Measurements from ENCODE around the gene COL4A6.

Gene COL4A6

DNA sequence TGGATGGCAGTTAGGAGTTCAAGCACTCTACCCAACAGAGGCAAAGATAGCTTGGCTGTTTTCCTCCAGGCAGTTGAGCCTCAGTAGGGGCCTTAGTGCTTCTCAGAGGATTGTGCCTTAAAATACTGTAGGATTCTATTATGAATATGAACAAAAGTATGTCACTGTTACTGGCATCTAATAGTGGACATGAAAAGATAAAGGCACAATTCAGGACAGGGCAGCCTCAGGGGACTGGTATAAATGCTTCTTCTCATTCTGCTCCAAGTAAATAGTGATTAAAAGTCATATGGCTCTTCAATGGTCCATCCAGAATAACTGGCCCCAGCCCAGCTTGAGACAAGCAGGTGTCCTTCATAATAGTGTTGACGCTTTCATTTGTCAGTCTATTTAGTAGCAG, 17.7 kb downstream of the COL4A6 start:
- Histone ChIP-seq H2AK5ac (ENCODE audit: low read length, severe bottlenecking) (no peak overlapping the region), H2BK120ac (ENCODE audit: low read depth, low read length) (no peak overlapping the region), H2BK5ac (ENCODE audit: low read depth, low read length, poor library complexity, severe bottlenecking) (no peak overlapping the region), H3K4me1 (ENCODE audit: control insufficient read depth, insufficient read depth, low read depth, low read length) (no peaks in the 10 kb centered on the region), H3K14ac (ENCODE audit: low read length in 2 of 2) (no peak overlapping the region), H3K36me3 (ENCODE audit: control insufficient read depth in 1 of 2, insufficient read depth in 2 of 2, low read depth in 1 of 2, low read length in 2 of 2) (no peaks in the 10 kb centered on the region), H4K91ac (ENCODE audit: low read length) (no peak overlapping the region), H3K4me2 (ENCODE audit: low read length, poor library complexity, severe bottlenecking) (no peak overlapping the region), H3K23ac (ENCODE audit: low read length in 2 of 2) (no peak overlapping the region), H2AFZ (ENCODE audit: low read depth, low read length) (no peak overlapping the region), H3K9me3 (ENCODE audit: control insufficient read depth, low read length) (no peaks in the 10 kb centered on the region), H2BK15ac (ENCODE audit: low read depth, poor library complexity, severe bottlenecking) (no peak overlapping the region), H4K8ac (ENCODE audit: low read length) (no peak overlapping the region), H3K4ac (ENCODE audit: low read depth in 1 of 2, low read length in 2 of 2) (no peak overlapping the region), H3K4me3 (ENCODE audit: insufficient read depth in 1 of 2, low read depth in 1 of 2, low read length in 2 of 2) (no peak overlapping the region), H3K79me1 (replicated peaks; ENCODE audit: low read length, poor library complexity, severe bottlenecking) (no peaks in the 10 kb centered on the region), H3K27me3 (ENCODE audit: control insufficient read depth in 1 of 2, insufficient read depth in 1 of 2, low read length in 2 of 2) (peaks cover 0 to 15% of the 10 kb centered on the region in 2 experiments), H3K18ac (ENCODE audit: low read depth in 1 of 2, low read length in 2 of 2) (no peak overlapping the region), H2BK12ac (ENCODE audit: low read length in 2 of 2) (no peak overlapping the region), H3K27ac (ENCODE audit: low read length, poor library complexity, severe bottlenecking) (no peak overlapping the region), H3K9ac (ENCODE audit: low read length) (no peak overlapping the region)
- WGBS = 100% methylated on average over 1 of the region's 1 CpG
- no peak for DNase-seq

DNA sequence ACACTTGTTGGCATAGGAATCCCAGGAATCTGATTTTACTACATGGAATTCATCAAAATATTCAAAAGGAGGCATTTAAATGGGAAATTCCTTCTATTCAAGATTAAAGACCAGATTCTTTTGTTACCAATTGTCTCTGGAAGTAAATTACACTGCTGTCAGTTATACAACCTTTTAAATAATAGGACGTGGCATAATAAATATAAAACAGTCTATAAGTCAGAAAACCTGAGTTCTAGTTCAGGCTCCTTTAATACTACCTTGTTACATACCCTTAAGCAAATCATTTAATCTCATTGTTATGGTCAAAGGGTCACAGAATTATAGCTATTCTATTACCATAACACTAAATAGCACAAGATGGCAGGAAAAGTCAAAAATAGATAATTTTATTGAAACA, 18.8 kb downstream of the COL4A6 start:
- Histone ChIP-seq H3K23ac (ENCODE audit: low read length in 2 of 2) (no peak overlapping the region), H4K91ac (ENCODE audit: low read length) (no peak overlapping the region), H2AK5ac (ENCODE audit: low read length, severe bottlenecking) (no peak overlapping the region), H3K14ac (ENCODE audit: low read length in 2 of 2) (no peak overlapping the region), H2BK15ac (ENCODE audit: low read depth, poor library complexity, severe bottlenecking) (no peak overlapping the region), H2BK5ac (ENCODE audit: low read depth, low read length, poor library complexity, severe bottlenecking) (no peak overlapping the region), H3K27me3 (ENCODE audit: control insufficient read depth in 1 of 2, insufficient read depth in 1 of 2, low read length in 2 of 2) (peaks cover 0 to 20% of the 10 kb centered on the region in 2 experiments), H3K27ac (ENCODE audit: low read length, poor library complexity, severe bottlenecking) (no peak overlapping the region), H2BK12ac (ENCODE audit: low read length in 2 of 2) (no peak overlapping the region), H3K4me3 (ENCODE audit: insufficient read depth in 1 of 2, low read depth in 1 of 2, low read length in 2 of 2) (no peak overlapping the region), H3K18ac (ENCODE audit: low read depth in 1 of 2, low read length in 2 of 2) (no peak overlapping the region), H3K4me2 (ENCODE audit: low read length, poor library complexity, severe bottlenecking) (no peak overlapping the region), H3K36me3 (ENCODE audit: control insufficient read depth in 1 of 2, insufficient read depth in 2 of 2, low read depth in 1 of 2, low read length in 2 of 2) (no peaks in the 10 kb centered on the region), H2AFZ (ENCODE audit: low read depth, low read length) (no peak overlapping the region), H3K79me1 (replicated peaks; ENCODE audit: low read length, poor library complexity, severe bottlenecking) (no peaks in the 10 kb centered on the region), H3K9me3 (ENCODE audit: control insufficient read depth, low read length) (no peaks in the 10 kb centered on the region), H3K9ac (ENCODE audit: low read length) (no peak overlapping the region), H3K4me1 (ENCODE audit: control insufficient read depth, insufficient read depth, low read depth, low read length) (no peaks in the 10 kb centered on the region), H2BK120ac (ENCODE audit: low read depth, low read length) (no peak overlapping the region), H3K4ac (ENCODE audit: low read depth in 1 of 2, low read length in 2 of 2) (no peak overlapping the region), H4K8ac (ENCODE audit: low read length) (no peak overlapping the region)
- DNase-seq = no peak
- WGBS = no CpG with 5 or more reads among the region's 1 CpG

DNA sequence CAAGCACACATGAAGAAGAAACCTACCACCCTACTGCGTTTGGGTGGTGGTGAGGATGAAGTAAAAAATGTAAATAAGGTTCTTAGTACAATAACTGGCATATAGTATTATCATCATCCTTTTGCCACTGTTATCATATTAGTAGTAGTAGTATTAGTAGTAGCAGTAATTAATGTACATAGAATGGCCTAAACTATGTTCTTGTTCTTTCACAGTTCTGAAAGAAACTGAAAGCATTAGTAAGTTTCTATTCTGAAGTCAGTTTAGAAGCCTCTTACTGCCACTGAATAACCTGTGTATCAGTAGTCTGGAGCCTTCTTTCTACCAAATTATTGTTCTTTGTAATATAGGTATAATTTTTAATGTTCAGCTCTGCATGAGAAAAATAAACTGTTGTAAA, 21.0 kb downstream of the COL4A6 start:
- no peaks in the 10 kb centered on the region for H3K4me1 ChIP-seq (ENCODE audit: control insufficient read depth, insufficient read depth, low read depth, low read length)
- H3K9me3 ChIP-seq (ENCODE audit: control insufficient read depth, low read length) = no peaks in the 10 kb centered on the region
- no peak overlapping the region for H2BK120ac ChIP-seq (ENCODE audit: low read depth, low read length)
- H3K4me3 ChIP-seq (ENCODE audit: insufficient read depth in 1 of 2, low read depth in 1 of 2, low read length in 2 of 2) = no peak overlapping the region
- H2BK12ac ChIP-seq (ENCODE audit: low read length in 2 of 2) = no peak overlapping the region
- no peak overlapping the region for H3K23ac ChIP-seq (ENCODE audit: low read length in 2 of 2)
- H3K4me2 ChIP-seq (ENCODE audit: low read length, poor library complexity, severe bottlenecking) = no peak overlapping the region
- no peak overlapping the region for H4K8ac ChIP-seq (ENCODE audit: low read length)
- no peak overlapping the region for H3K27ac ChIP-seq (ENCODE audit: low read length, poor library complexity, severe bottlenecking)
- no peaks in the 10 kb centered on the region for H3K36me3 ChIP-seq (ENCODE audit: control insufficient read depth in 1 of 2, insufficient read depth in 2 of 2, low read depth in 1 of 2, low read length in 2 of 2)
- no peaks in the 10 kb centered on the region for H3K79me1 ChIP-seq (replicated peaks; ENCODE audit: low read length, poor library complexity, severe bottlenecking)
- no peak overlapping the region for H3K4ac ChIP-seq (ENCODE audit: low read depth in 1 of 2, low read length in 2 of 2)
- DNase-seq = no peak
- no peak overlapping the region for H2AFZ ChIP-seq (ENCODE audit: low read depth, low read length)
- H3K27me3 ChIP-seq (ENCODE audit: control insufficient read depth in 1 of 2, insufficient read depth in 1 of 2, low read length in 2 of 2) = peaks cover 0 to 12% of the 10 kb centered on the region in 2 experiments
- no peak overlapping the region for H2AK5ac ChIP-seq (ENCODE audit: low read length, severe bottlenecking)
- H3K18ac ChIP-seq (ENCODE audit: low read depth in 1 of 2, low read length in 2 of 2) = no peak overlapping the region
- H2BK15ac ChIP-seq (ENCODE audit: low read depth, poor library complexity, severe bottlenecking) = no peak overlapping the region
- WGBS = no CpG with 5 or more reads among the region's 1 CpG
- H2BK5ac ChIP-seq (ENCODE audit: low read depth, low read length, poor library complexity, severe bottlenecking) = no peak overlapping the region
- no peak overlapping the region for H3K9ac ChIP-seq (ENCODE audit: low read length)
- H4K91ac ChIP-seq (ENCODE audit: low read length) = no peak overlapping the region
- no peak overlapping the region for H3K14ac ChIP-seq (ENCODE audit: low read length in 2 of 2)

GRCh38 chrX:108415891-108416290, 22.3 kb downstream of the COL4A6 start:
- H2BK15ac ChIP-seq (ENCODE audit: low read depth, poor library complexity, severe bottlenecking) = no peak overlapping the region
- H3K27ac ChIP-seq (ENCODE audit: low read length, poor library complexity, severe bottlenecking) = no peak overlapping the region
- no peak overlapping the region for H2BK12ac ChIP-seq (ENCODE audit: low read length in 2 of 2)
- H3K4ac ChIP-seq (ENCODE audit: low read depth in 1 of 2, low read length in 2 of 2) = no peak overlapping the region
- H3K9ac ChIP-seq (ENCODE audit: low read length) = no peak overlapping the region
- 75% methylated on average over 2 of the region's 2 CpGs for WGBS
- peak; percentile 28 for DNase-seq
- no peak overlapping the region for H2BK5ac ChIP-seq (ENCODE audit: low read depth, low read length, poor library complexity, severe bottlenecking)
- H3K14ac ChIP-seq (ENCODE audit: low read length in 2 of 2) = no peak overlapping the region
- H3K9me3 ChIP-seq (ENCODE audit: control insufficient read depth, low read length) = no peaks in the 10 kb centered on the region
- H3K4me3 ChIP-seq (ENCODE audit: insufficient read depth in 1 of 2, low read depth in 1 of 2, low read length in 2 of 2) = no peak overlapping the region
- no peak overlapping the region for H4K91ac ChIP-seq (ENCODE audit: low read length)
- H3K4me1 ChIP-seq (ENCODE audit: control insufficient read depth, insufficient read depth, low read depth, low read length) = no peaks in the 10 kb centered on the region
- H3K36me3 ChIP-seq (ENCODE audit: control insufficient read depth in 1 of 2, insufficient read depth in 2 of 2, low read depth in 1 of 2, low read length in 2 of 2) = no peaks in the 10 kb centered on the region
- H3K27me3 ChIP-seq (ENCODE audit: control insufficient read depth in 1 of 2, insufficient read depth in 1 of 2, low read length in 2 of 2) = peaks cover 0 to 12% of the 10 kb centered on the region in 2 experiments
- no peaks in the 10 kb centered on the region for H3K79me1 ChIP-seq (replicated peaks; ENCODE audit: low read length, poor library complexity, severe bottlenecking)
- no peak overlapping the region for H3K4me2 ChIP-seq (ENCODE audit: low read length, poor library complexity, severe bottlenecking)
- H2AFZ ChIP-seq (ENCODE audit: low read depth, low read length) = no peak overlapping the region
- H2AK5ac ChIP-seq (ENCODE audit: low read length, severe bottlenecking) = no peak overlapping the region
- no peak overlapping the region for H3K23ac ChIP-seq (ENCODE audit: low read length in 2 of 2)
- H3K18ac ChIP-seq (ENCODE audit: low read depth in 1 of 2, low read length in 2 of 2) = no peak overlapping the region
- H2BK120ac ChIP-seq (ENCODE audit: low read depth, low read length) = no peak overlapping the region
- H4K8ac ChIP-seq (ENCODE audit: low read length) = no peak overlapping the region
